ENCODE measurements around the gene WNT5B.
"Not testable (repeated sequence)": the region's sequence is repeated elsewhere in the genome, so short reads cannot be mapped to it uniquely, and the experiment has no call there.

The WNT5B gene

GRCh38 chr12:1691123-1692007 lies 62.3 kb downstream of the WNT5B start:
- no peak for DNase-seq (ENCODE audit: low read depth)

GRCh38 chr12:1692226-1692625 lies 63.2 kb downstream of the WNT5B start:
- DNase-seq (ENCODE audit: low read depth): no peak

- DNase-seq (ENCODE audit: low read depth): no peak
Observed at GRCh38 chr12:1692895-1693610, 64.0 kb downstream of the WNT5B start.

GRCh38 chr12:1695097-1695496 lies 66.1 kb downstream of the WNT5B start:
- not testable (repeated sequence) for DNase-seq (ENCODE audit: low read depth)

GRCh38 chr12:1695886-1696670 lies 67.0 kb downstream of the WNT5B start:
- no peak for DNase-seq (ENCODE audit: low read depth)

GRCh38 chr12:1696800-1697199 lies 67.8 kb downstream of the WNT5B start:
- no peak for DNase-seq (ENCODE audit: low read depth)

All from activated T-helper 9 cell treated with anti-CD3 and anti-CD28 coated beads, Interleukin-2, amount 50 U/mL, for 16 hours (primary cell).